ENCODE data around the gene HOMER1.

HOMER1 gene, protein sequence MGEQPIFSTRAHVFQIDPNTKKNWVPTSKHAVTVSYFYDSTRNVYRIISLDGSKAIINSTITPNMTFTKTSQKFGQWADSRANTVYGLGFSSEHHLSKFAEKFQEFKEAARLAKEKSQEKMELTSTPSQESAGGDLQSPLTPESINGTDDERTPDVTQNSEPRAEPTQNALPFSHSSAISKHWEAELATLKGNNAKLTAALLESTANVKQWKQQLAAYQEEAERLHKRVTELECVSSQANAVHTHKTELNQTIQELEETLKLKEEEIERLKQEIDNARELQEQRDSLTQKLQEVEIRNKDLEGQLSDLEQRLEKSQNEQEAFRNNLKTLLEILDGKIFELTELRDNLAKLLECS

DNA sequence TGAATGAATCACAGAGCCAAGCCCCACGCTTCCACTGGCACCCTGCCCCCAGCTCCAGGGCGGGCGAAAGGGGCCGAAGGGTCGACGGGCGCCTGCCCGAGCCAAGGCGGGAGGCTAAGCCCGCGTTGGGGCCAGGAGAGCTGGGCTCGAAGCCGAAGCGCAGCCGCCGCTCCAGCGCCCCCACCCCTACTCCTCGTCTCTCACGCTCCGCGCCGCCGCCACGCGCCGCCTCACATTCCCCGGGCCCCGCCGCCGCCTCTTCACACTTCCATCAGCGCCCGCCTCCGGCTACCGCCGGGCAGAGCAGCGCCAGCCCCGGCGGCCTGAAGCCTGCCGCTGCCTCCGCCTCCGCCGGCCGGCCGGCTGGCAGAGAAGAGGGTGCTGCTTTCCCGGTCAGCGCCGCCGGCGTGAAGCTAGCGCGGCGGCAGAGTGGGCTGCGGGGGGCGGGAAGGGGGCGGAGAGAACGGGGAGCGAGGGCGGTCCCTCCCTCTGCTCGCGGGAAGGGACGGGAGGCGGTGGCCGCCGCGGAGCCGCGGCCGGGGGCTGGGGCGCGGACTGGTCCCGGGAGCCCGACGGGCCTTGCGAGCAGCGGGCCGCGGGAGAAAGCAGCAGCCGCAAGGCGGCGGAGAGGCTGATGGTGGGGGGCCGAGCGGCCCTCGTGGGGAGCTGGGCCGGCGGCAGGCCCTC lies at the start of gene HOMER1:
HOMER1 (minus strand) TSS at position 431 of the 687 bp plus-strand sequence. CDS start 1,360 bp downstream, outside the sequence.
- DNase-seq (ENCODE audit: low spot score), result peak; percentile 44

DNA sequence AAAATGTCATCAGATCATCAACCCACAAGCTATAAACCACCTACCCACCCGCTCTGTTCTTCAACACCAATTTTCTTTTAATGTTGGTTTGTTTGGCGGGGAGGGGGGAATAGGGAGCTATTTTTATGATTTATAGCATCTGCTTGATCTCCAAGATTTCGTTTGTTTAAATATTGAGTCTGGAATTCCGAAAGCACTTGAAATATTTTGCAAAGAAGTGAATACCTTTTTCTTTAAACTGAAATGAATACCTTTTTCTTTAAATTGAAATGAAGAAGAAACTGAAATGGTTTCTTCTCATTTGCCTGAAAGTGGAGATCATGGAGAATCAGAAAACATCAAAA lies 49.3 kb upstream of the HOMER1 start:
- DNase-seq (ENCODE audit: low spot score), result no peak

DNA sequence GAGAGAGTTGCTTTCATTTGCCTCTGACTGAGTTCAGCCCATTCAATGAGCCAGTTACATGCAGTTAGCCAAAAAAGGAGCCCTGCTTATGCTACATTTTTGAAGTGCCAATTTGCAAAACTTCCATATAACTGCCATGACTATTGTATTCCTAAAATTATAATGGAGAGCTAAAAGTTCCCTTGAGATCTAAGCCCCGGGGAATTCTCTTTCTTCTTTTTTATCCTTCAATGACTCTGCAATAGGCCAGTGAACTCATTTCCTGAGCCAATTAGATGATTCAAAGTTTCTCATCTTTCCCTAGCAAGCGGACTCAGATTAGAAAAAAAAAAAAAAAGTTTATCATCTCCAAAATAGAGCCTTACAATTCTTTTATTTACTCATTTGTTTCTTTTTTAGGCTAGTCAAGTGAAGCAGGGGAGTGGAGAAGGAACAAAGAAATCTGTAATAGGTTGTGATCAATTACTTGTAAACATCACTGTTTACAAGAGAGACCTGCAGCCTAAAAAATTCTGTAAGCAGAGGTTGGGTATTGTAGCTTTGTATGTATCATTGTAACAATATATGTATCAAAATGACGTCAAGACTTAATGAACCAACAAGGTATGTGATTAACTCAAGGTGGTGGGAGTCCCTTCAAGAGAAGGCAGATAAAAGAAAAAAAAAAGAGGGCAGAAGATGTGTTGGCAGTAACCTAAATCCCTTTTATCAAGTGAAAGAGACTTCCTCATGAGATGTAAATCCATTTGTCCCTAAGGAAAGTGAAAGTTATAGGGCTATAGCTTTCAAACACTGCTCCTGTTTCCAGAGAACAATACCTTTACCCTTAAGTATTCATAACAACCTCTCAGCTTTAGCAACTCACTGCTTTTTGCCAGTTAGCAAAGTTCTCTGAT lies 48.7 kb upstream of the HOMER1 start:
- peak; percentile 24 for DNase-seq (ENCODE audit: low spot score)

DNA sequence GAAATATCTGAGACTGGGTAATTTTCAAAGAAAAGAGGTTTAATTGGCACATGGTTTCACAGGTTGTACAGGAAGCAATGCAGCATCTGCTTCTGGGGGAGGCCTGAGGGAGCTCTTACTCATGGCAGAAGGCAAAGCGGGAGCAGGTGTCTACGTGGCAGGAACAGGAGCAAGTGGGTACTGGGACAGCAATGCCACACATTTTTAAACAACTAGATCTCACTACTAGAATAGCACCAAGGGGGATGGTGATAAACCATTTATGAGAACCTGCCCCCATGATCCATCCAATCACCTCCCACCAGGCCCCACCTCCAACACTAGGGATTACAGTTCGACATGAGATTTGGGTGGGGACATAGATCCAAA lies 47.6 kb upstream of the HOMER1 start:
- no peak for DNase-seq (ENCODE audit: low spot score)

DNA sequence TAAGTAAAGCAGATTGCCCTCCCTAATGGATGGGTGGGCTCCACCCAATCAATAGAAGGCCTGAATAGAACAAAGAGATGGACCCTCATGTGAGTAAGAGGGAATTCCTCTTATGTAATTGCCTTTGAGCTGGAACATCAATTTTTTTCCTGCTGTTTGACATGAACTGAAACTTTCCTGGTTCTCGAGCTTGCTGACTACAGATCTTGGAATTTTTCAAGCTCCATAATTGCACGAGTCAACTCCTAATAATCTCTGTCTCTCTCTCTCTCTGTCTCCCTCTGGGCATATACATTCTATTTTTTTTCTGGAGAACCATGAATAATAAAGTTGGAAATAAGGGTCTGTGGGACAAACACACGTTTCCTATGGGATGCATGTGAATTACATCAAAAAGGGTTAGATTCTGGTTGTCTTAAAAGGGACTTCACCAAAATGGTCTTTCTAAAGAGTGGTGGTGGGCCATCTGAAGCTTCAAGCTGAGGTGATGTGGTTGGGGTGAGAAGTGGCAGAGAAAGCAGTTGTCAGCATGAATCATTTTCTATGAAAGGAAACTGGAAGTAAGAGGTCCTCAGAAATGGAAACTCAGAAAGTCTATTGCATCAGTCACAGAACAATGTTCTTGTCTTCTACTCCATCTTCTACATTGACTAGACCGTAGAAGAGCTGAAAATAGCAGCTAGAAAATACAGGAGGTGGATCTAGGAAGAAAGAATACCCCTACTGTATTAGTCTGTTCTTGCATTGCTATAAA lies 47.0 kb upstream of the HOMER1 start:
- no peak for DNase-seq (ENCODE audit: low spot score)

DNA sequence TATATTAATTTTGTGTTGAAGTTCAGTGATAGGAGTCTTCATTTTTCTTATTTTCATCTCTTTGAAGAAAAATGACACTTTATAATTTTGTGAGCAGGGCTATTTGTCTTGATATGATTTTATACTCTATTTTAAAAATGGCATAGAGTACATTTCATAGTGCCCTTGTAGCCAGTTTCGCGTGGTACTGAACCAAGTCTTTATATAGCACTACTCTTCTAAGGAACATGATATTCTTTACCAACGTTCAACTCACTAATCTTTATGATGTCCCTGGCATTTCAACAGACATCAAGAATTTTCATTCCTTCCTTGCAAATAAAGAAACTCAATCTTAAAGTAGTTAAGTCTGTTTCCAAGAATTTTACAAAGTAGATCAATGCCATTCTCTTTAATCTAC lies 41.5 kb upstream of the HOMER1 start:
- no peak for DNase-seq (ENCODE audit: low spot score)

DNA sequence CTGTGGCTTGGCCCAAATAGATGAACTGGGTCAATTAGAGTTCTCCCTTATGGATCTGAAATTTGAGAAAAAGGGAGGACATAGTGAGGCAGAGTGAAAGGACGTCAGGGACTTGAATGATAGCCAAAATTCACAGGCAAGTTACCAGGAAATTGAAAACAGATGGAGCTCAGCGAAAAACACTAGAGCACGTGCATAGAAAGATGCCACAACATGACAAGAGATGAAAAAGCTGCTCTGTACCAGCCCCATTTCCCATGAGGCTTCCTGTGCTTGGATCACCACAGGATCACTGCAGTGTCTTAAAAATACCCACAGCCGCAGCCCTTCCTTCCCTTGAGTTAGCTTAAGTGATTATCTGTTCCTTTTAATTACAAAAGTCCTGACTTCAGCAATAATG lies 39.0 kb upstream of the HOMER1 start:
- no peak for DNase-seq (ENCODE audit: low spot score)

DNA sequence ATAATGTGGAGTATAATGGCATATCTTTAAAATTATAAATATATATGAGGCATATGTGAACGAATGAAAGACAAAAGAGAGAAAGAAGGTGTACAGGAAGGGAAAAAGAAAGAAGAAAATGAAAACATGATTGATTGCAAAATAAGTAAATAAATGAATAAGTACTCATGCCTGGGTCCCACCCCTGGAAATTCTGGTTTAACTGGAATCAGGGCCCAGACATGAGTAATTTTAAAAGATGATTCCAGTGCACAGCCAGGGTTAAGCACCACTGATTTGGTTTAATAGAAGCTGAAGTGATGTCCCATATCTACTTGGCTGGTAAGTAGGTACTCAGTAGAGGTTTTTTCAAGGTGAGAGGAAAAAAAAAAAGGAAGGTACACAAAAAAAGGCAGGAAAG lies 34.0 kb upstream of the HOMER1 start:
- no peak for DNase-seq (ENCODE audit: low spot score)

DNA sequence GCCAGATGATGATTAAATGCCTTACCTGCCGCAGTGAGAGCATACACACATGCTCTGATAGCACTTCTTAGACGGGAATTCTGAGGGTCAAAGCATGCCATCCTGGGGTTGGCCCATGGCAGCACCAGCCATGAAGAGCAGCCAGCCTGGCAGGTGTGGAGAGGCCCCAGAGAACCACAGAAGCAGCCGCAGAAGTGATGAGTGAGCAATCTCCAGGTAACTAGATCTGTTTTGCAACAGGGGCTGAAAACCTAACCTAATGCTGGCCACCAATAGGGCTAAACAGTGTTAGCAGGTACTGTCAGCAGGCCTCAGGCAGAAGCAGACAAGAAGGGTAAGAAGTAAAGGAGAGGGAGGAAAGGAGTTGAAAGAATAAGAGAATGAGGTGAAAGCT lies 33.5 kb upstream of the HOMER1 start:
- DNase-seq (ENCODE audit: low spot score), result no peak

DNA sequence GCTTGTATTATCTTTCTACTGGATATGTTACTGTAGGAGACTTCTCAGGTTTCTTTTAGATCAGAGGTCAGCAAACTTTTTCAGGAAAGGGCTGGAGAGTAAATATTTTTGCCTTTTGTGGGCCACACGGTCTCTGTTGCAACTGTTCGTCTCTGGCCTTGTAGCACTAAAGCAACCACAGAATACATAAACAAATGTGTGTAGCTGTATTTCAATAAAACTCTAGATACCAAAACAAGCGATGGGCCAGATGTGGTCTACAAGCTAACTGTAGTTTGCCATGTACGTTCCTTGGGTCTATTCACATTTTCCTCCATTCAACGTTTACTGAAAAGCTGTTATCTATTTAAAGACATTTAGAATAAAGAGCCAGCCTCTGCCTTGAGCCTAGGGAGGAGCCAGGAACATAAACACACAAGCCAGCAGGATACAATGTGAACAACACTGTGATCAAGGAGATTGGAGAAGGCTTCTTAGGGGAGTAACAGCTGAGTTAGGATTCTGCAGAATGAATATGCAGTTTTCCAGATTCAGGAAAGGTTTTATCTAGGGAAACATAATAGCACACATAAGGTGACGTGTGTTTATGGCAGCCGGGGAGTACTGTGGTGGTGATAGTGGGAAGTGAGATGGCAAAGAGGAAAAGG lies 33.0 kb upstream of the HOMER1 start:
- no peak for DNase-seq (ENCODE audit: low spot score)

DNA sequence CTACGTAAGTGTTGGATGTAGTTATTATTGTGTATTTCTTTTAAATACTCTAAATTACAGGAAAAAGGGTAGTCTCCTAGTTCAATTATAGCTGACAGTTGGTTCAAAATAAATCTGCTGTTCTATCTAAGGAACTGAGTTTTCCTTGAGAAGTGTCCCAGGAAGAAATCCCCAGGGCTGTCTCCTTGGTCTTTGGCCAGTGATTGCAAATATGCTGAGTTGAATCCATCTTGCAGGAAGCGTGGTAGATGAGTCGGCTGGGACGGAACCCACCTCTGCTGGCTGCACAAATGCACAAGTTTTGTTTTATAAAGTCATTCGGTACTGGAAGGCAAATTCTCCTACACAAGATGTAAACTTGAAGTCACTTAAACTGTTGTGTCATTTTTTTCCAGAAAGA lies 30.2 kb upstream of the HOMER1 start:
- no peak for DNase-seq (ENCODE audit: low spot score)

DNA sequence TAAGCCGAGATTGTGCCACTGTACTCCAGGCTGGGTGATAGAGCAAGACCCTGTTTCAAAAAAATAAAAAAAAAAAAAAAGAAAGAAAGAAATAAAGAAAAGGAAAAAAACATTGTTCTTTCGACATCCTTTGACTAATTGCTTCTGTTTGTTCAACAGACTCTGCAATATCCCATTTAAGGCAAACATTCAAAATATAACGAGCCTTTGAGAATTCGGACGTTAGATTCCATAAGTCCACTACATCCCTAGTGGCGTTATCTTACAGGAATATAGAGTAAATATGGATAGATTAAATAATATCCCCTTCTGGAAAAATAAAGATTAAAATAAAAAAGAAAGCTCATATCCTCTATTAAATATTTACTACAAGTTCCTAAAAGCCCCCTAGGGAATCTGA lies 27.0 kb upstream of the HOMER1 start:
- no peak for DNase-seq (ENCODE audit: low spot score)

DNA sequence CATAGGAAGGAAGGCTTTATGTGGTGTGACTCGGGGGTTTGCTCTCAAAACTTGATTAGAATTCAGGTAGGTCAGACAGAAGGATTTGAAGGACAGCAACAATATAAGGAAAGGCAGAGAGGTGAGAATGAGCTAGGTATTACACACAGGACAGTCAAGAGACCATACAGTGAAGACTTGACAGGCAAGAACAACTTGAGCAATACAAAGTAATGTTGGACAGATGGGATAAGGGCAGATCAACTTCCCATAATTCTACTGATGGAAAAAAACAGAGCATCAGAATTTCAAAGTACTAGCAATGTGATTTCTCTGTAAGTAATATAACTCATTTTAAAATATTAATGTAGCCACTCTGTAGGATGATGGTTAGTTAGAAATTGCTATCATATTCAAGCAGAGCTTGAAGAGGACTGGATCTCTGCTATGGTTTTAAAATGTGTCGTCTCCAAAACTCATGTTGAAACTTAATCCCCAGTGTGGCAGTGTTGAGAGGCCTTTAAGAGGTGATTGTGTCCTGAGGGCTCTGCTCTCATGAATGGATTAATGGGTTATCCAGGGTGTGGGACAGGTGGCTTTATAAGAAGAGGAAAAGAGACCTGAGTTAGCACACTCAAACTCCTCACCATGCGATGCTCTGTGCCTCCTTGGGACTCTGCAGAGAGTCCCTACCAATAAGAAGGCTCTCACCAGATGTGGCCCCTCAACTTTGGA lies 22.4 kb upstream of the HOMER1 start:
- no peak for DNase-seq (ENCODE audit: low spot score)

DNA sequence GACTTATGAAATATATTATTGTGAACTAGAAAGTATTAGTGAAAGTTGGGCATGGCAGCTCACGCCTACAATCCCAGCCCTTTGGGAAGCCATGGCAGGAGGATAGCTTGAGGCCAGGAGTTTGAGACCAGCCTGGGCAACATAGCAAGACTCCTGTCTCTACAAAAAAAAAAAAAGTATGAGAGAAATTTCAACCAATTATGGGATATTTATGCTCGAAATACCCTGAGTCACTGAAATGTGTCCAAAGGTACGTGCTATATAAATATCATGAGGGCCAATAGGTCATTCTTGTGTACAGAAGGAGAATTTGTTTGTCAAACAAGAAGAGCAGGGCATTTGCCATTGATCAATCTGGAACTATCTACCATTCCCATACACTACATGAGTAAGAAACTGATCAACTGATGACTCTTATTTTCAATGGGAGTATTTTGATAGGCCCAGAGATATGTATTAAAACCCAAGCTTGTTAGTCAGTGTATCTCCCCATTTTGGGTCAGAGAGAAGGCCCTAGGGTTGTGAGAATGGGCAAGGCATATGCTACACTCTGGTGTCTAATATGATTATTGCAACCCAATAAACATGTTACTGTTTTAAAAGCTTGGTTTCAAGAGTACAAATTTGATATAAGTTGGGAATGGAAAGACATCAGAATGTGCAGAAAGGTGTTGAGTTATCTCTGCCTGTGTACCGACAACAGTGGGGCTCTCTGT lies 21.7 kb upstream of the HOMER1 start:
- DNase-seq (ENCODE audit: low spot score), result no peak

DNA sequence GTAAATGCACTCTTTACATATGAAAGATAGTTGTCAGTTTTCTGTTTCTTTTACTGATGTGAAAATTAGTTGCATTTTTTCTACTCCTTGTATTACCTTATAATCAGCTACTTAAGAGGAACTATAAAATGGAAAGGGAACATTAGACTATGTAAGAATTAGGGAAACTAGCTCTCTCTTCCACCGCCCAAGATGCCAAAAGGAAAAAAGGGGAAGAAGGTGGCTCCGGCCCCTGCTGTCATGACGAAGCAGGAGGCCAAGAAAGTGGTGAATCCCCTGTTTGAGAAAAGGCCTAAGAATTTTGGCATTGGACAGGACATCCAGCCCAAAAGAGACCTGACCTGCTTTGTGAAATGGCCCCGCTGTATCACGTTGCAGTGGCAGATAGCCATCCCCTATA lies 15.2 kb upstream of the HOMER1 start:
- no peak for DNase-seq (ENCODE audit: low spot score)

DNA sequence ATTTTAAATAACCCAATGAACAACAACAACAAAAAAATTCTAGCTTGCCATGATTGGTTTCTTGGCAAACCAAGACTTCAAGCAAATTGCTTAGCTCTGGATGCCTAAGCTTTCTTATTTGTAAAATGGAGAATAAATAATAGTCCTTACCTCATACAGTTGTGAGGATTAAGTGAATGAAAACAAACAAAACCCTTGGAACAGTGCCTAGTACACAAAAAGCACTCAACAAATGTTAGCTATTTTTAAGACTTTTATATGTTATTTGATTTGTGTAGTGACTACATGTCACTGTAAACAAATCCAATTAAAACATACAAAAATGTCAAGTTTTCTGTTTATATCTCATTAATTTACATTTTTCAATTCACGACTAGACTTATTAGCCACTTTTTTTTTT lies 13.5 kb upstream of the HOMER1 start:
- DNase-seq (ENCODE audit: low spot score), result no peak

DNA sequence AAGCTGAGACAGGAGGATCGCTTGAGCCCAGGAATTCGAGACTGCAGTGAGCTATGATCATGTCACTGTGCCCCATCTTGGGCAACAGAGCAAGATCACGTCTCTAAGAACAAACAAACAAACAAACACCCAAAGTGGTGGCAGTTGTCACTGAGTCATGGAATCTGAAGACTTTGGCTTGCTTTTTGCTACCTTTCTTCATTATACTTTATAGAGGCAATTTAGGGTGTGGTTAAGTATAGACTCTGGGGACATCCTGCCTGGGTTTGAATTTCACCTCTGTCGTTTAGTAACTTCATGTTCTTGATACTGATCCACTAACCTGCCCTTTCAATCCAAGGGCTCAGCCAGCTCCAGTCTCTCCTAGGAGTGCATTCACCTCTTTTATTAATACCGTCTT lies 13.0 kb upstream of the HOMER1 start:
- no peak for DNase-seq (ENCODE audit: low spot score)

DNA sequence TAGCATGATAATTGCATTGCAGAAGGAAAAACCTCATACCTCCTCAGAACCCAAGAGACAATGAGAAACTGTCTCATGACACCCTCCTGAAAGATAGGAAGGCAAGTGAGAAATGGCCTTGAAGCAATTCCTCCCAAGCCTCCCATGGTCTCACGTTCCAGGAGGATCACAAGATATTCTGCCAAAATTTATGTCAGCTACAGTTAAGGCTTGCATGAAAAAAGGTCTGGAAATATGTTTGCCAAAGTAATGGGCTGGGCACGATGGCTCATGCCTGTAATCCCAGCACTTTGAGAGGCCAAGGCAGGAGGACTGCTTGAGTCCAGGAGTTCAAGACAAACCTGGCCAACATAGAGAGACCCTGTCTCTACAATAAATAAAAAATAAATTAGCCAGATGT lies 12.6 kb upstream of the HOMER1 start:
- no peak for DNase-seq (ENCODE audit: low spot score)

DNA sequence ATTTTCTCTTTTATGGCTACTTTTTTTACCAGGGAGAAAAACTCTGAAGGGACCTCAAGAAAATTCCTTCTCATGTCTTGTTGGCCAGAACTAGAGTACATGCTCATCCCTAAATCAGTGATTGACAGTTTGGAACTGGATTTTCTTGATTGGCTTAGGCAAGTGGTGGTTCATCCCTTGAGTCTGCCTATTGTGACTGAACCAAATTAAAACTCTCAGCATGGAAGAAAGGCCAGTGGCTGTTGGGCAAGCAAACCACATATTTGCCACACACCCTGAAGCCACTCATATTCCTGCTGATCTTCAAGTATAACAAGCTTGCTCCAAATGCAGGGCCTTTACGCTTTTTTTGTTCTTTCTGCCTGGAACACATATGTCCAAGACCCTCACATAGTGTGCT lies 7.2 kb upstream of the HOMER1 start:
- DNase-seq (ENCODE audit: low spot score), result no peak

DNA sequence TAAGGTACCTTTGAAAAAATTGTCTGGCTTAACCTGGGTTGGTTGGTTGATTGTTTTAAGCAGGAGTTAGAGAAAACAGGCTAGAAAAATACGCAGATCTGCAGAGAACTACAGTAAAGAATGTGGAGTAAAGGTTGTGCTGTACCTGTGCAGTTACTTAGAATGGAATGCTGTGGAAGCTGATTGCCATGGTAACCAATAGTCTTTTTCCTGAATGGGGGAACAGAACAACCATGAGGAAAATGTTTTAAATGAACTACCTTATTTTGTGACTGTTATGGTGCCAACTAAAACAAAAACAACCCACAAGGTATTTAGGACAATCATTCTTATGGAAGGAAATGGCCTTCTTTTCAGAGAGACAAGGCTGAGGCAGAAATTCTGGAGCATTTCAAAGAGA lies 4.8 kb upstream of the HOMER1 start:
- DNase-seq (ENCODE audit: low spot score), result no peak

Data from kidney capillary endothelial cell (primary cell).